H9 (cell line): ENCODE data around the gene POLR2H. TPM values are rescaled to one million over a fixed set of nuclear protein-coding genes. Genes with fewer than 3 reads are reported as not detected.

Experiments
- DNase-seq: peaks from one replicate; pipeline ENCODE4 v3.0.0-alpha.2; 2017
- H2AFZ ChIP-seq: one replicate; pipeline ENCODE4 v1.6.1; 2013; ENCODE audit warnings: mild to moderate bottlenecking, low read length, control low read depth, moderate library complexity
- H2AK5ac ChIP-seq: 2 replicates; pipeline ENCODE4 v1.6.1; 2013; ENCODE audit warnings: low read length, control low read depth, mixed read lengths; ENCODE audit not compliant: insufficient read length
- H2BK120ac ChIP-seq: one replicate; pipeline ENCODE4 v1.6.1; 2013; ENCODE audit warnings: low read depth, mild to moderate bottlenecking, low read length, control low read depth, inconsistent platforms; ENCODE audit not compliant: poor library complexity, severe bottlenecking
- H2BK12ac ChIP-seq: 2 replicates; pipeline ENCODE4 v1.6.1; 2013; ENCODE audit warnings: low read length, control low read depth, mixed read lengths, low read depth; ENCODE audit not compliant: insufficient read length
- H2BK15ac ChIP-seq: 2 replicates; pipeline ENCODE4 v1.6.1; 2013; ENCODE audit warnings: low read depth, low read length, control low read depth
- H2BK20ac ChIP-seq: one replicate; pipeline ENCODE4 v1.6.1; 2013; ENCODE audit warnings: low read depth, mild to moderate bottlenecking, low read length, control low read depth, inconsistent platforms; ENCODE audit not compliant: poor library complexity, severe bottlenecking
- H2BK5ac ChIP-seq: 2 replicates; pipeline ENCODE4 v1.6.1; 2013; ENCODE audit warnings: low read length, control low read depth, mixed read lengths; ENCODE audit not compliant: insufficient read length
- H3K14ac ChIP-seq: 2 replicates; pipeline ENCODE4 v1.6.1; 2013; ENCODE audit warnings: low read length, control low read depth; ENCODE audit not compliant: insufficient read depth
- H3K18ac ChIP-seq: 2 replicates; pipeline ENCODE4 v1.6.1; 2013; ENCODE audit warnings: low read depth, mild to moderate bottlenecking, mixed read lengths, low read length, control low read depth; ENCODE audit not compliant: insufficient read length
- H3K23ac ChIP-seq: 2 replicates; pipeline ENCODE4 v1.6.1; 2013; ENCODE audit warnings: low read length, control low read depth, mixed read lengths, low read depth; ENCODE audit not compliant: insufficient read length
- H3K23me2 ChIP-seq: 2 replicates; pipeline ENCODE4 v1.6.1; 2013; ENCODE audit warnings: low read depth, mild to moderate bottlenecking, mixed read lengths, low read length, control low read depth; ENCODE audit not compliant: insufficient read length, poor library complexity, severe bottlenecking
- H3K27ac ChIP-seq: 2 replicates; pipeline ENCODE4 v1.5.1; 2013; ENCODE audit warnings: low read length, control low read depth, mixed read lengths, low read depth; ENCODE audit not compliant: insufficient read length
- H3K27me3 ChIP-seq: 2 replicates; pipeline ENCODE4 v1.6.1; 2013; ENCODE audit warnings: low read length, control low read depth, inconsistent platforms; ENCODE audit not compliant: insufficient read depth
- H3K4ac ChIP-seq: 2 replicates; pipeline ENCODE4 v1.6.1; 2013; ENCODE audit warnings: low read depth, mild to moderate bottlenecking, control low read depth, inconsistent platforms, low read length, moderate library complexity
- H3K4me1 ChIP-seq: 2 replicates; pipeline ENCODE4 v1.6.1; 2013; ENCODE audit warnings: low read length, control low read depth, inconsistent platforms; ENCODE audit not compliant: insufficient read depth
- H3K4me2 ChIP-seq: 2 replicates; pipeline ENCODE4 v1.6.1; 2013; ENCODE audit warnings: low read length, control low read depth, mixed read lengths; ENCODE audit not compliant: insufficient read length, insufficient read depth
- H3K56ac ChIP-seq: 2 replicates; pipeline ENCODE4 v1.6.1; 2013; ENCODE audit warnings: low read depth, mild to moderate bottlenecking, mixed read lengths, low read length, control low read depth; ENCODE audit not compliant: insufficient read length
- H3K79me1 ChIP-seq: 2 replicates; pipeline ENCODE4 v1.6.1; 2013; ENCODE audit warnings: low read depth, mild to moderate bottlenecking, moderate library complexity, low read length, control low read depth, inconsistent platforms; ENCODE audit not compliant: insufficient read depth, poor library complexity, severe bottlenecking
- H3K79me2 ChIP-seq: 2 replicates; pipeline ENCODE4 v1.6.1; 2013; ENCODE audit warnings: low read length, control low read depth, inconsistent platforms; ENCODE audit not compliant: insufficient read depth
- H3K9ac ChIP-seq: 2 replicates; pipeline ENCODE4 v1.6.1; 2013; ENCODE audit warnings: low read length, control low read depth, mixed read lengths; ENCODE audit not compliant: insufficient read length; ENCODE audit errors: extremely low read depth
- H3K9me3 ChIP-seq: one replicate; pipeline ENCODE4 v1.6.1; 2013; ENCODE audit warnings: low read depth, low read length, inconsistent platforms; ENCODE audit not compliant: control insufficient read depth
- H3T11ph ChIP-seq: one replicate; pipeline ENCODE4 v1.6.1; 2013; ENCODE audit warnings: mild to moderate bottlenecking, low read length, control low read depth, inconsistent platforms
- H4K20me1 ChIP-seq: one replicate; pipeline ENCODE4 v1.6.1; 2013; ENCODE audit not compliant: control insufficient read depth, insufficient read length, insufficient read depth
- H4K5ac ChIP-seq: 2 replicates; pipeline ENCODE4 v1.6.1; 2013; ENCODE audit warnings: low read depth, mild to moderate bottlenecking, mixed read lengths, low read length, control low read depth; ENCODE audit not compliant: insufficient read length
- H4K8ac ChIP-seq: replicated peaks from 2 replicates; pipeline ENCODE4 v1.6.1; 2013; ENCODE audit warnings: low read length, control low read depth, mixed read lengths, low read depth; ENCODE audit not compliant: insufficient read length
- H4K91ac ChIP-seq: 2 replicates; pipeline ENCODE4 v1.6.1; 2013; ENCODE audit warnings: low read depth, mild to moderate bottlenecking, moderate library complexity, mixed read lengths, low read length, control low read depth; ENCODE audit not compliant: insufficient read length
- H3K27ac Mint-ChIP-seq, 3 experiments: 2 replicates in 2 of 3; 3 replicates in 1 of 3; pipeline ENCODE4 v1.8.0; 2020 to 2021; ENCODE audit warnings: mixed read lengths in 3 of 3, mild to moderate bottlenecking in 1 of 3, moderate library complexity in 1 of 3
- H3K27me3 Mint-ChIP-seq: 2 replicates; pipeline ENCODE4 v1.8.0; 2021; ENCODE audit warnings: low read depth, mild to moderate bottlenecking, moderate library complexity, mixed read lengths
- H3K36me3 Mint-ChIP-seq, 3 experiments: 2 replicates in 2 of 3; 3 replicates in 1 of 3; pipeline ENCODE4 v1.8.0; 2020 to 2021; ENCODE audit warnings: low read depth in 3 of 3, mixed read lengths in 3 of 3; ENCODE audit not compliant: insufficient read depth in 1 of 3
- H3K4me1 Mint-ChIP-seq, 2 experiments: 2 replicates each; pipeline ENCODE4 v1.8.0; 2020; ENCODE audit warnings: mixed read lengths in 2 of 2
- H3K4me3 Mint-ChIP-seq, 2 experiments: 2 replicates in 1 of 2; 3 replicates in 1 of 2; pipeline ENCODE4 v1.8.0; 2020 to 2021; ENCODE audit warnings: mild to moderate bottlenecking in 2 of 2, mixed read lengths in 2 of 2, moderate library complexity in 1 of 2
- H3K9me3 Mint-ChIP-seq, 2 experiments: 2 replicates in 1 of 2; 3 replicates in 1 of 2; pipeline ENCODE4 v1.8.0; 2020; ENCODE audit warnings: mild to moderate bottlenecking in 2 of 2, mixed read lengths in 2 of 2, moderate library complexity in 1 of 2
- CTCF ChIP-seq: fragments of 200-600 bp; sonication (generic); conservative IDR thresholded peaks from 3 replicates; pipeline ENCODE4 v1.8.0; 2021; ENCODE audit warnings: antibody characterized with exemption, mild to moderate bottlenecking
- WGBS: extraction: QIAGEN DNeasy Blood & Tissue Kit; methylation state at CpG from one replicate; pipeline ENCODE4 v1.1.7; 2013; ENCODE audit warnings: missing lambda C conversion rate, low lambda C conversion rate, mixed read lengths; ENCODE audit not compliant: insufficient read length; ENCODE audit errors: extremely low coverage; 5-methylcytosine and 5-hydroxymethylcytosine counted together
- total RNA-seq: library from RNA; stranded (reverse); gene quantifications from 2 replicates; pipeline ENCODE4 v1.2.1, GENCODE V29; 2021

POLR2H gene
- total RNA-seq, 1 experiment from 2014 or later = 115 TPM

DNA sequence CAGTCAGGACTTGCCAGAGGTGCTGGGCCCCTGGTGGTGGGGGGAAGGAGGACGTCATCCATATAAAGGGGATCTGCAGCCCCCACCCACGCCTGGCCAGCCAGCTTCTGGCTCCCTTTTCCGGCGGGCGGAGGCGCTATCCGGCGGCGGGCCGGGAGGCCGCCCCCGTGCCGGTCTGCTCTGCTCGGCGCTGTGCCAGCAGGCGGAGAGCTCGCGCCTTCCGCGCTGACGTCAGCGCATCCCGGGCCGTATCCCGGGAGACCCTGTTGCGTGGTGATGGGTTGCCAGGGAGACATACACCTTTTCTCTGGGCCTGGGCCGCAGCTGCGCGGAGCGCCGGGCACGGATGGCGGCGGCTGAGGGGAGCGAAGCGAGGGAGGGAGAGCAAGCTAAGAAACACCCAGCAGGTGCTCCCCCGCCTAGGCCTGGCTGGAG, 23.0 kb upstream of the POLR2H start:
- Mint-ChIP-seq H3K36me3 (peaks cover 20 to 42% (median 27%) of the 10 kb centered on the region in 3 experiments), H3K27me3 (no peaks in the 10 kb centered on the region; the same call in 1 of the 2 replicates), H3K4me3 (peak overlapping the region in 1 of 2 experiments; percentile 63; a peak in 3 of 5 replicates), H3K9me3 (no peaks in the 10 kb centered on the region; a peak in 1 of 5 replicates), H3K4me1 (peaks cover 34 to 37% of the 10 kb centered on the region in 2 experiments), H3K27ac (peak overlapping the region in 2 of 3 experiments; percentile 6 to 90; a peak in 3 of 7 replicates)
- Histone ChIP-seq H4K8ac (no peak overlapping the region), H2BK5ac (no peak overlapping the region), H4K20me1 (peaks cover 4% of the 10 kb centered on the region), H2BK15ac (no peak overlapping the region), H2BK12ac (no peak overlapping the region), H3K18ac (peak overlapping the region; percentile 75), H3K27me3 (no peaks in the 10 kb centered on the region), H3K14ac (peak overlapping the region; percentile 18; the same call in 1 of the 2 replicates), H3K79me2 (no peaks in the 10 kb centered on the region), H3K9ac (no peak overlapping the region), H3K4me2 (no peak overlapping the region), H2BK120ac (no peak overlapping the region), H4K5ac (no peak overlapping the region), H2AFZ (no peak overlapping the region), H4K91ac (no peak overlapping the region), H3K27ac (no peak overlapping the region), H3K23me2 (peaks cover 10% of the 10 kb centered on the region), H3K23ac (no peak overlapping the region), H3T11ph (no peak overlapping the region), H3K79me1 (no peaks in the 10 kb centered on the region), H2AK5ac (no peak overlapping the region), H3K4me1 (no peaks in the 10 kb centered on the region), H3K9me3 (no peaks in the 10 kb centered on the region), H2BK20ac (no peak overlapping the region), H3K4ac (no peak overlapping the region), H3K56ac (no peak overlapping the region)
- TF ChIP-seq CTCF = peak; percentile 25; the same call in 1 of the 3 replicates
- DNase-seq = peak; percentile 93
- WGBS = no CpG with 5 or more reads among the region's 37 CpGs
